MM.1S (cell line): Measurements from ENCODE around the gene MB.

Experiments used
- EZH2 ChIP-seq: fragments of 300-600 bp; sonication (generic); optimal IDR thresholded peaks from 2 replicates; pipeline ENCODE3; 2017; ENCODE audit warnings: low read depth, mild to moderate bottlenecking, antibody characterized with exemption, low read length, mixed read lengths
- EZH2phosphoT487 ChIP-seq: fragments of 300-600 bp; sonication (generic); IDR thresholded peaks from 2 replicates; pipeline ENCODE4 v1.6.1; 2018; ENCODE audit warnings: antibody characterized with exemption, low read length
- TF ChIP-seq, protein P1 (sequence below): fragments of 300-600 bp; sonication (generic); IDR thresholded peaks from 2 replicates; pipeline ENCODE4 v1.5.1; 2016; ENCODE audit warnings: antibody characterized with exemption, low read length, mixed read lengths

DNA sequence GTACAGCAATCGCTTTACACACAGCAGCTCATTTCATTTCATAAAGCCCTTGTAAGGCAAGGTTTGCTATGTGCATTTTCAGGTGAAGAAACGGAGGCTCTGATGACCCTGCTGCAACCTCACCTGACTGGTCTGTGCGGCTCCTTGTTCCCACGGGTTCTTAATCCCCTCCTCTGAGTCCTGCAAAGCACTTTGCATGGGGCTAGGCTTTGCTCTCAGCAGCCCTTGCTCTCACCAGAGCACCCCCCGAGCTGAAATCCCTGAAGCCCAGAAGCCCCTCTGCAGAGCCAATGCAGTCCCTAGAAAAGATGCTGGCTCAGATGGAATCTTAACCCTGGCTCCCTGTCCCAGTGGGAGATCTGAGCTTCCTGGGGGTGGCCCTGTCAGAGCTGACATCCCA is 20.1 kb upstream of the MB start:
- TF ChIP-seq, protein P1, sequence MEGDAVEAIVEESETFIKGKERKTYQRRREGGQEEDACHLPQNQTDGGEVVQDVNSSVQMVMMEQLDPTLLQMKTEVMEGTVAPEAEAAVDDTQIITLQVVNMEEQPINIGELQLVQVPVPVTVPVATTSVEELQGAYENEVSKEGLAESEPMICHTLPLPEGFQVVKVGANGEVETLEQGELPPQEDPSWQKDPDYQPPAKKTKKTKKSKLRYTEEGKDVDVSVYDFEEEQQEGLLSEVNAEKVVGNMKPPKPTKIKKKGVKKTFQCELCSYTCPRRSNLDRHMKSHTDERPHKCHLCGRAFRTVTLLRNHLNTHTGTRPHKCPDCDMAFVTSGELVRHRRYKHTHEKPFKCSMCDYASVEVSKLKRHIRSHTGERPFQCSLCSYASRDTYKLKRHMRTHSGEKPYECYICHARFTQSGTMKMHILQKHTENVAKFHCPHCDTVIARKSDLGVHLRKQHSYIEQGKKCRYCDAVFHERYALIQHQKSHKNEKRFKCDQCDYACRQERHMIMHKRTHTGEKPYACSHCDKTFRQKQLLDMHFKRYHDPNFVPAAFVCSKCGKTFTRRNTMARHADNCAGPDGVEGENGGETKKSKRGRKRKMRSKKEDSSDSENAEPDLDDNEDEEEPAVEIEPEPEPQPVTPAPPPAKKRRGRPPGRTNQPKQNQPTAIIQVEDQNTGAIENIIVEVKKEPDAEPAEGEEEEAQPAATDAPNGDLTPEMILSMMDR: no peak
- TF ChIP-seq EZH2: no peak
- no peak for TF ChIP-seq EZH2phosphoT487
